OCI-LY1 (cell line): ENCODE measurements around the gene PXDN.

Experiments used
- H2AFZ ChIP-seq: fragments of 200-600 bp; sonication (generic), shearing (Covaris generic); 2 replicates; pipeline ENCODE4 v1.6.0; 2014; ENCODE audit warnings: antibody characterized with exemption, mild to moderate bottlenecking, low read length
- H3F3A ChIP-seq: fragments of 200-600 bp; sonication (generic), shearing (Covaris generic); 2 replicates; pipeline ENCODE4 v1.6.0; 2014; ENCODE audit warnings: mild to moderate bottlenecking, antibody characterized with exemption, low read length, moderate library complexity; ENCODE audit not compliant: insufficient read depth
- H3K27ac ChIP-seq: fragments of 200-600 bp; sonication (generic); 2 replicates; pipeline ENCODE4 v1.5.1; 2014; ENCODE audit warnings: low read length, mixed run types, mild to moderate bottlenecking, low read depth; ENCODE audit not compliant: poor library complexity, severe bottlenecking
- H3K27me3 ChIP-seq: fragments of 200-600 bp; sonication (generic); 2 replicates; pipeline ENCODE4 v1.6.0; 2014; ENCODE audit warnings: antibody characterized with exemption, mild to moderate bottlenecking, low read length, moderate library complexity; ENCODE audit not compliant: insufficient read depth
- H3K36me3 ChIP-seq: fragments of 200-600 bp; sonication (generic); 2 replicates; pipeline ENCODE4 v1.6.1; 2014; ENCODE audit warnings: mild to moderate bottlenecking, antibody characterized with exemption, low read length, moderate library complexity, mixed read lengths; ENCODE audit not compliant: insufficient read depth
- H3K4me1 ChIP-seq: fragments of 200-600 bp; sonication (generic); 2 replicates; pipeline ENCODE4 v1.5.1; 2014; ENCODE audit warnings: mild to moderate bottlenecking, low read length, moderate library complexity; ENCODE audit not compliant: insufficient read depth, severe bottlenecking
- H3K4me2 ChIP-seq: fragments of 200-600 bp; sonication (generic), shearing (Covaris generic); 2 replicates; pipeline ENCODE4 v1.6.1; 2014; ENCODE audit warnings: low read length
- H3K4me3 ChIP-seq: fragments of 200-600 bp; sonication (generic); 2 replicates; pipeline ENCODE4 v1.5.1; 2014; ENCODE audit warnings: low read length, low read depth, mild to moderate bottlenecking, mixed read lengths; ENCODE audit not compliant: poor library complexity, severe bottlenecking
- H3K79me2 ChIP-seq: fragments of 200-600 bp; shearing (Covaris generic); 2 replicates; pipeline ENCODE4 v1.6.1; 2016; ENCODE audit warnings: mixed run types, low read length, mixed read lengths; ENCODE audit not compliant: insufficient read depth
- H3K9ac ChIP-seq: fragments of 200-600 bp; sonication (generic), shearing (Covaris generic); 2 replicates; pipeline ENCODE4 v1.6.1; 2014; ENCODE audit warnings: mild to moderate bottlenecking, low read length, mixed read lengths
- H3K9me2 ChIP-seq: fragments of 200-600 bp; sonication (generic), shearing (Covaris generic); 2 replicates; pipeline ENCODE4 v1.6.1; 2014; ENCODE audit warnings: low read depth, mild to moderate bottlenecking, low read length, mixed read lengths
- H3K9me3 ChIP-seq: fragments of 200-600 bp; shearing (Covaris generic); 2 replicates; pipeline ENCODE4 v1.6.1; 2014; ENCODE audit warnings: low read length, mixed read lengths
- H4K20me1 ChIP-seq: fragments of 200-600 bp; sonication (generic), shearing (Covaris generic); 2 replicates; pipeline ENCODE4 v1.6.0; 2016; ENCODE audit warnings: mild to moderate bottlenecking, low read length; ENCODE audit not compliant: insufficient read depth
- EZH2 ChIP-seq: fragments of 200-600 bp; sonication (generic), shearing (Covaris generic); IDR thresholded peaks from 2 replicates; pipeline ENCODE4 v1.8.0; 2017; ENCODE audit warnings: borderline replicate concordance, mixed run types, mild to moderate bottlenecking, antibody characterized with exemption, low read length, moderate library complexity, mixed read lengths
- TF ChIP-seq, protein P1 (sequence below): fragments of 200-600 bp; sonication (generic), shearing (Covaris generic); IDR thresholded peaks from 2 replicates; pipeline ENCODE4 v1.5.1; 2017; ENCODE audit warnings: mild to moderate bottlenecking, antibody characterized with exemption, low read length, moderate library complexity, mixed read lengths

PXDN gene

GRCh38 chr2:1686784-1687105 lies 57.6 kb downstream of the PXDN start:
- no peak overlapping the region for H3K9ac ChIP-seq
- H3K27me3 ChIP-seq, result no peaks in the 10 kb centered on the region
- H3K36me3 ChIP-seq, result no peaks in the 10 kb centered on the region
- no peak overlapping the region for H2AFZ ChIP-seq
- no peaks in the 10 kb centered on the region for H3K9me2 ChIP-seq
- H4K20me1 ChIP-seq, result no peaks in the 10 kb centered on the region
- H3K9me3 ChIP-seq, result no peaks in the 10 kb centered on the region
- H3K4me3 ChIP-seq, result no peak overlapping the region
- H3K27ac ChIP-seq, result no peak overlapping the region
- H3F3A ChIP-seq, result no peaks in the 10 kb centered on the region
- no peak overlapping the region for H3K4me2 ChIP-seq
- H3K4me1 ChIP-seq, result no peaks in the 10 kb centered on the region
- H3K79me2 ChIP-seq, result no peaks in the 10 kb centered on the region
- TF ChIP-seq, protein P1, sequence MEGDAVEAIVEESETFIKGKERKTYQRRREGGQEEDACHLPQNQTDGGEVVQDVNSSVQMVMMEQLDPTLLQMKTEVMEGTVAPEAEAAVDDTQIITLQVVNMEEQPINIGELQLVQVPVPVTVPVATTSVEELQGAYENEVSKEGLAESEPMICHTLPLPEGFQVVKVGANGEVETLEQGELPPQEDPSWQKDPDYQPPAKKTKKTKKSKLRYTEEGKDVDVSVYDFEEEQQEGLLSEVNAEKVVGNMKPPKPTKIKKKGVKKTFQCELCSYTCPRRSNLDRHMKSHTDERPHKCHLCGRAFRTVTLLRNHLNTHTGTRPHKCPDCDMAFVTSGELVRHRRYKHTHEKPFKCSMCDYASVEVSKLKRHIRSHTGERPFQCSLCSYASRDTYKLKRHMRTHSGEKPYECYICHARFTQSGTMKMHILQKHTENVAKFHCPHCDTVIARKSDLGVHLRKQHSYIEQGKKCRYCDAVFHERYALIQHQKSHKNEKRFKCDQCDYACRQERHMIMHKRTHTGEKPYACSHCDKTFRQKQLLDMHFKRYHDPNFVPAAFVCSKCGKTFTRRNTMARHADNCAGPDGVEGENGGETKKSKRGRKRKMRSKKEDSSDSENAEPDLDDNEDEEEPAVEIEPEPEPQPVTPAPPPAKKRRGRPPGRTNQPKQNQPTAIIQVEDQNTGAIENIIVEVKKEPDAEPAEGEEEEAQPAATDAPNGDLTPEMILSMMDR, result no peak
- TF ChIP-seq EZH2, result no peak

DNA sequence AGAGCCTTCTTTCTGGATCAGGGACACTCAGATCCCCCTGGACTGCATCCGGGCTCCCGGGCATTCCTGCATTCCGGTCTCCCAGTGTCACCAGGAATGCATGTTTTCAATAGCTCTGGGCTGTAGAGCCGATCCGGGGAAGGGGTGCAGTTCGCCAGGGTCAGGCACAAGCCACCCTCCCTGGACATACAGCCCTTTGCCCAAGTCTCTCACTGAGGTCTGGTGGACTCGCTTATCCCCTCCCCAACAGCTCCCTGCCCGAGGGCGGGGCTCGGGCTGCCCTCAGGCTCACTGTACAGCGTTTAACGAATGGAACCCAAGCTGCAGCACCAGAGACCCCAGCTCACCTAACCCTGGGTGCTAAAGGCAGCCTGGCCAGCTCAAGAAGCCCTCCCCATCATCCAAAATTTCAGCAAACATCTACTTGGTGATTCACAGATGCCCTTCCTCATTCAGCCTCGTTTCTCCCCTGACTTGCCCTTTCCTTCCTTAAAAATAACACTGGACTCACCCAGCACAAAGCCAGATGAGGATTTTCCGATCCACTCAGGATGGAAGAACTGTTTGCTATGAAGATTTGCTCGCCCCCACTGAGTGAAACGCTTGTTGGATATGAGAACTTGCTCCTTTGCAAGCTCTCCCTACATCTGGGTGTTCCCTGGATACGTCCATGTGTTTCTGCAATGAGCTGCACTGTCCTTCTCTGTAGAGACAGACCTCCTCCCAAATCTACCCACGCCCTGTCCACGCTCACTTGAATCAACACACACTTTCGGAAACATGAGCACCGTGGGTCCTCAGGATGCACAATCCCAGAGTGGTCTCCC lies 58.1 kb downstream of the PXDN start:
- no peaks in the 10 kb centered on the region for H3K79me2 ChIP-seq
- H3K27ac ChIP-seq, result no peak overlapping the region
- no peaks in the 10 kb centered on the region for H3K27me3 ChIP-seq
- H3K9me2 ChIP-seq, result no peaks in the 10 kb centered on the region
- H3K4me2 ChIP-seq, result no peak overlapping the region
- no peak overlapping the region for H3K4me3 ChIP-seq
- H3F3A ChIP-seq, result no peaks in the 10 kb centered on the region
- no peaks in the 10 kb centered on the region for H3K9me3 ChIP-seq
- H2AFZ ChIP-seq, result no peak overlapping the region
- TF ChIP-seq EZH2, result no peak
- TF ChIP-seq, protein P1, result no peak
- H3K9ac ChIP-seq, result no peak overlapping the region
- H4K20me1 ChIP-seq, result no peaks in the 10 kb centered on the region
- no peaks in the 10 kb centered on the region for H3K4me1 ChIP-seq
- H3K36me3 ChIP-seq, result no peaks in the 10 kb centered on the region

- Histone ChIP-seq H3F3A (no peaks in the 10 kb centered on the region), H3K9ac (no peak overlapping the region), H3K4me2 (no peak overlapping the region), H3K79me2 (no peaks in the 10 kb centered on the region), H3K27ac (no peak overlapping the region), H3K4me3 (no peak overlapping the region), H3K4me1 (no peaks in the 10 kb centered on the region), H4K20me1 (no peaks in the 10 kb centered on the region), H3K36me3 (no peaks in the 10 kb centered on the region), H3K9me3 (no peaks in the 10 kb centered on the region), H3K27me3 (no peaks in the 10 kb centered on the region), H2AFZ (no peak overlapping the region), H3K9me2 (no peaks in the 10 kb centered on the region)
- TF ChIP-seq EZH2, result no peak
- TF ChIP-seq, protein P1, result no peak
Observed at GRCh38 chr2:1685078-1685956, 59.0 kb downstream of the PXDN start.
